HCT116 (cell line): Measurements from ENCODE around the gene AUTS2. TPM values are rescaled to one million over a fixed set of nuclear protein-coding genes. Genes with fewer than 3 reads are reported as not detected.

Experiments
- ATAC-seq: fragments of 200-7000 bp; cut with Tn5 transposase; 2 replicates; pipeline ENCODE4 v1.9.1; 2020; ENCODE audit warnings: mild to moderate bottlenecking, moderate library complexity
- BruUV-seq: library from RNA; stranded (reverse); fragments of 400-500 nt; replicated peaks from 2 replicates; lab custom pipeline; 2021; lab: Mats Ljungman, UMichigan
- CTCF ChIA-PET: fragments of 300-600 bp; sonication (Branson Sonifier 250); formaldehyde crosslinking; loops from one replicate; lab custom pipeline; 2021; ENCODE audit warnings: antibody characterized with exemption; lab: Charles Lee
- POLR2A ChIA-PET: fragments of 300-600, 350-600 bp; sonication (Branson Sonifier 250); formaldehyde crosslinking; loops from one replicate; lab custom pipeline; 2021; ENCODE audit warnings: antibody characterized with exemption; lab: Charles Lee
- RAD21 ChIA-PET, 2 experiments: fragments of 300-600 bp; sonication (Branson Sonifier 250); formaldehyde crosslinking; loops; one replicate each; lab custom pipeline; 2023; ENCODE audit warnings: low total read pairs in 2 of 2; ENCODE audit not compliant: uncharacterized antibody in 2 of 2, unreplicated experiment in 2 of 2, low non-redundant PET in 1 of 2; lab: Charles Lee
- DNase-seq: peaks from one replicate; pipeline ENCODE4 v3.0.0-alpha.2; 2010; ENCODE audit warnings: low read depth, low spot score
- H2AFZ ChIP-seq: fragments of 200-600 bp; shearing (Covaris generic), sonication (generic); 2 replicates; pipeline ENCODE4 v1.6.1; 2017; ENCODE audit warnings: low read depth, mixed run types, mixed read lengths, antibody characterized with exemption, low read length; ENCODE audit not compliant: poor library complexity, severe bottlenecking
- H3K27ac ChIP-seq: 2 replicates; pipeline ENCODE4 v1.5.1; 2012; ENCODE audit warnings: low read depth, low read length
- H3K27me3 ChIP-seq: fragments of 200-600 bp; sonication (generic); 2 replicates; pipeline ENCODE4 v1.6.1; 2016; ENCODE audit warnings: mixed run types, low read length, mixed read lengths; ENCODE audit not compliant: insufficient read depth
- H3K36me3 ChIP-seq, 2 experiments: fragments of 200-500 bp in 1 of 2; fragments of 200-600 bp in 1 of 2; sonication (Bioruptor generic) in 1 of 2; sonication (generic) in 1 of 2; 2 replicates each; pipeline versions ENCODE4 v1.5.1 to v1.6.1; 2014 to 2016; ENCODE audit warnings: low read length in 2 of 2, inconsistent platforms in 1 of 2, mixed read lengths in 1 of 2, mixed run types in 1 of 2; ENCODE audit not compliant: insufficient read depth in 2 of 2, control insufficient read depth in 1 of 2
- H3K4me1 ChIP-seq, 2 experiments: fragments of 200-600 bp in 1 of 2; sonication (generic) in 1 of 2; 2 replicates each; pipeline versions ENCODE4 v1.5.1 to v1.6.1; 2012 to 2017; ENCODE audit warnings: low read length in 2 of 2, inconsistent platforms in 1 of 2, mild to moderate bottlenecking in 1 of 2, mixed read lengths in 1 of 2, mixed run types in 1 of 2, moderate library complexity in 1 of 2; ENCODE audit not compliant: insufficient read depth in 2 of 2, control insufficient read depth in 1 of 2
- H3K4me2 ChIP-seq: fragments of 200-600 bp; sonication (generic); 2 replicates; pipeline ENCODE4 v1.6.1; 2017; ENCODE audit warnings: mixed run types, low read length, mixed read lengths
- H3K4me3 ChIP-seq, 2 experiments: fragments of 200-600 bp in 1 of 2; sonication (generic) in 1 of 2; replicated peaks in 1 of 2; 2 replicates each; pipeline ENCODE4 v1.5.1; 2011 to 2016; ENCODE audit warnings: low read length in 2 of 2, control low read depth in 1 of 2, low read depth in 1 of 2, mild to moderate bottlenecking in 1 of 2, mixed read lengths in 1 of 2, mixed run types in 1 of 2
- H3K79me2 ChIP-seq: fragments of 200-600 bp; sonication (generic); 2 replicates; pipeline ENCODE4 v1.6.1; 2017; ENCODE audit warnings: mild to moderate bottlenecking, mixed run types, low read length, moderate library complexity, mixed read lengths; ENCODE audit not compliant: insufficient read depth
- H3K9ac ChIP-seq: fragments of 200-600 bp; sonication (generic); 2 replicates; pipeline ENCODE4 v1.6.1; 2016; ENCODE audit warnings: low read length, mixed read lengths
- H3K9me2 ChIP-seq: fragments of 200-600 bp; sonication (generic), shearing (Covaris generic); 2 replicates; pipeline ENCODE4 v1.6.1; 2017; ENCODE audit warnings: mixed run types, mild to moderate bottlenecking, moderate library complexity; ENCODE audit not compliant: insufficient read depth
- H3K9me3 ChIP-seq, 2 experiments: fragments of 200-500 bp in 1 of 2; fragments of 200-600 bp in 1 of 2; sonication (Bioruptor generic) in 1 of 2; sonication (generic) in 1 of 2; 2 replicates each; pipeline ENCODE4 v1.6.1; 2014 to 2017; ENCODE audit warnings: low read length in 2 of 2, mixed read lengths in 2 of 2, inconsistent platforms in 1 of 2, low read depth in 1 of 2, mild to moderate bottlenecking in 1 of 2, mixed run types in 1 of 2, moderate library complexity in 1 of 2; ENCODE audit not compliant: control insufficient read depth in 1 of 2, insufficient read depth in 1 of 2
- H4K20me1 ChIP-seq: fragments of 200-600 bp; sonication (generic), shearing (Covaris generic); 2 replicates; pipeline ENCODE4 v1.6.1; 2017; ENCODE audit warnings: mixed run types, mild to moderate bottlenecking, moderate library complexity; ENCODE audit not compliant: insufficient read depth
- ATF3 ChIP-seq: IDR thresholded peaks from 2 replicates; pipeline ENCODE4 v1.6.1; 2012
- CBX3 ChIP-seq: IDR thresholded peaks from 2 replicates; pipeline ENCODE4 v1.6.1; 2012; ENCODE audit warnings: low read depth
- CEBPB ChIP-seq: IDR thresholded peaks from 2 replicates; pipeline ENCODE4 v1.6.1; 2012; ENCODE audit warnings: low read depth
- CTCF ChIP-seq, 3 experiments: fragments of 200-600 bp in 1 of 3; sonication (generic) in 1 of 3; IDR thresholded peaks in 2 of 3; conservative IDR thresholded peaks in 1 of 3; 2 replicates each; pipeline ENCODE4 v1.5.1; 2012 to 2017; ENCODE audit warnings: low read depth in 2 of 3, low read length in 2 of 3, antibody characterized with exemption in 1 of 3, borderline replicate concordance in 1 of 3, control low read depth in 1 of 3, mild to moderate bottlenecking in 1 of 3, mixed read lengths in 1 of 3, mixed run types in 1 of 3, moderate library complexity in 1 of 3; ENCODE audit not compliant: insufficient read depth in 1 of 3
- EGR1 ChIP-seq: IDR thresholded peaks from 2 replicates; pipeline ENCODE4 v1.6.1; 2012; ENCODE audit warnings: low read depth
- ELF1 ChIP-seq: IDR thresholded peaks from 2 replicates; pipeline ENCODE4 v1.6.1; 2012; ENCODE audit warnings: low read depth, borderline replicate concordance
- EZH2phosphoT487 ChIP-seq: fragments of 200-600 bp; IDR thresholded peaks from 2 replicates; pipeline ENCODE4 v1.6.1; 2018; ENCODE audit warnings: antibody characterized with exemption, borderline replicate concordance
- JUND ChIP-seq: IDR thresholded peaks from 2 replicates; pipeline ENCODE4 v1.6.1; 2012
- MAX ChIP-seq: IDR thresholded peaks from 2 replicates; pipeline ENCODE4 v1.6.1; 2012
- POLR2A ChIP-seq: IDR thresholded peaks from 2 replicates; pipeline ENCODE4 v1.7.0; 2011; ENCODE audit warnings: borderline replicate concordance; ENCODE audit not compliant: insufficient read depth, insufficient read length; ENCODE audit errors: extremely low read depth
- RAD21 ChIP-seq: IDR thresholded peaks from 2 replicates; pipeline ENCODE4 v1.6.1; 2012; ENCODE audit warnings: low read depth, mild to moderate bottlenecking
- SIN3A ChIP-seq: IDR thresholded peaks from 2 replicates; pipeline ENCODE4 v1.6.1; 2012; ENCODE audit warnings: low read depth
- SRF ChIP-seq: IDR thresholded peaks from 2 replicates; pipeline ENCODE4 v1.6.1; 2012; ENCODE audit warnings: low read depth
- ZFX ChIP-seq: fragments of 450-650 bp; IDR thresholded peaks from 2 replicates; pipeline ENCODE4 v1.6.1; 2017
- ZNF274 ChIP-seq: fragments of 200-500 bp; sonication (Bioruptor generic); IDR thresholded peaks from 2 replicates; pipeline ENCODE4 v1.6.1; 2014; ENCODE audit warnings: mild to moderate bottlenecking, low read depth, low read length, inconsistent platforms
- intact Hi-C: fragments of 100-400 bp; cut with micrococcal nuclease; formaldehyde crosslinking; loops from 2 replicates; pipeline ENCODE4 v1.10.0; 2022
- total RNA-seq: library from RNA; stranded (reverse); gene quantifications from one replicate; pipeline ENCODE4 v1.2.1, GENCODE V29; 2021; ENCODE audit not compliant: unreplicated experiment

The AUTS2 gene
- total RNA-seq, 1 experiment from 2014 or later: 0.93 TPM

DNA sequence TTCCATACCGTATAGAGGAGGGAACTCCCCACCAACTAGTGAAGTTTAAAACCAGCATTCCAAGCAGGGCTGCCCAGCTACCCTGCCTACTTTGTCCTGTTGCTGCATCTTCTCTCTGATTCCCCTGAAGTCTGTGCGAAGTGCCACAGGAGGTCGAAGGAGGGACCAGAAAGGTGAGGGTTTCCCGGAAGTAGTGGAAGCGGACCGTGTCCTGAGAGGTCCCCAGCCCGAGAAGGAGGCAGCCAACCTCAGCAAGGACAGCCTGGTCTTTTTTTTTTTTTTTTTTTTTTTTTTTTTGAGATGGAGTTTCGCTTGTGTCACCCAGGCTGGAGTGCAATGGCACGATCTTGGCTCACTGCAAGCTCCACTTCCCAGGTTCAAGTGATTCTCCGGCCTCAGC is 861.8 kb downstream of the AUTS2 start:
- POLR2A ChIA-PET: no interaction called here
- TF ChIP-seq SIN3A: no peak
- no peak for TF ChIP-seq MAX
- no peak for TF ChIP-seq EZH2phosphoT487
- no peak for TF ChIP-seq ZFX
- TF ChIP-seq SRF: no peak
- no peak for TF ChIP-seq CBX3

DNA sequence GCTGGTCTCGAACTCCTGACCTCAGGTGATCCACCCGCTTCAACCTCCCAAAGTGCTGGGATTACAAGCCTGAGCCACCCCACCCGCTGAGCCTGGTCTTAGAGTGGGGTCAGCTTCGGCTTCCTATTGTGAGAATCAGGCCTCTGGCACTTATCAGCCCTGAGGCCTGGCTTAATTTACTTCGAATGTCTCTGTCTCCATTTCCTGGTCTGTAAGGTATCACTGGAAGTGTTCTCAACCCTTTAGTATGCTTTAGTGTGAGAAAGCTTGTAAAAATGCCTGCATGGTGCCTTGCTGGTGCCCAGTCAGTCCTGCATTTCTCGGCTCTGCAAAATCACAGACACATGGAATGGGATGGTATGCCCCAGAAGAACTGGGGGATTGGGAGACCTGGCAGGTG is 862.3 kb downstream of the AUTS2 start:
- no peak overlapping the region for H3K9ac ChIP-seq
- H3K79me2 ChIP-seq: no peaks in the 10 kb centered on the region
- H3K4me1 ChIP-seq: no peaks in the 10 kb centered on the region
- DNase-seq: no peak
- RAD21 ChIA-PET: no interaction called here
- TF ChIP-seq JUND (no peak), ATF3 (no peak), CBX3 (no peak), MAX (no peak), CEBPB (no peak), ZNF274 (no peak), ELF1 (no peak), EZH2phosphoT487 (no peak), CTCF (IDR thresholded peaks at IDR 0.05 in 2 of 3, conservative IDR thresholded peaks at IDR 0.05 in 1 of 3; ENCODE audit: borderline replicate concordance in 1 of 3, insufficient read depth in 1 of 3, low read depth in 2 of 3, low read length in 2 of 3) (no peak), EGR1 (no peak), POLR2A (no peak), RAD21 (no peak)
- TF ChIP-seq, all 23 proteins: peak for 0
- ChIA-PET CTCF (no interaction called here), POLR2A (no interaction called here)
- Histone ChIP-seq H3K36me3 (no peaks in the 10 kb centered on the region), H3K9me2 (no peaks in the 10 kb centered on the region), H2AFZ (no peak overlapping the region), H4K20me1 (no peaks in the 10 kb centered on the region), H3K27ac (no peak overlapping the region), H3K4me3 (no peak overlapping the region), H3K27me3 (no peaks in the 10 kb centered on the region), H3K4me2 (no peak overlapping the region), H3K9me3 (peaks cover 6 to 38% of the 10 kb centered on the region in 2 experiments; a peak in 2 of 4 replicates)
- no TSS peak for BruUV-seq
- no peak for ATAC-seq
- intact Hi-C loops: no loop called here

More for the DNA sequence above, 861.8 kb downstream of the AUTS2 start:
- Histone ChIP-seq H3K4me1 (no peaks in the 10 kb centered on the region), H3K9ac (no peak overlapping the region), H3K27ac (no peak overlapping the region), H2AFZ (no peak overlapping the region), H3K9me2 (no peaks in the 10 kb centered on the region), H3K4me3 (no peak overlapping the region), H3K79me2 (no peaks in the 10 kb centered on the region), H4K20me1 (no peaks in the 10 kb centered on the region), H3K27me3 (no peaks in the 10 kb centered on the region), H3K36me3 (no peaks in the 10 kb centered on the region), H3K9me3 (peaks cover 6 to 38% of the 10 kb centered on the region in 2 experiments; a peak in 2 of 4 replicates), H3K4me2 (no peak overlapping the region)
- DNase-seq (no peak), ATAC-seq (no peak)
- ChIA-PET CTCF (no interaction called here), RAD21 (no interaction called here)
- no TSS peak for BruUV-seq
- intact Hi-C loops: no loop called here
